OCI-LY3 (cell line): Measurements from ENCODE around the gene IGHMBP2.

Experiments used
- CTCF ChIP-seq: fragments of 200-600, 300-600 bp; sonication (generic); IDR thresholded peaks from 2 replicates; pipeline ENCODE4 v1.5.1; 2014; ENCODE audit warnings: antibody characterized with exemption, low read length, low read depth
- EZH2phosphoT487 ChIP-seq: fragments of 200-600 bp; shearing (Covaris generic); IDR thresholded peaks from 2 replicates; pipeline ENCODE4 v1.6.1; 2018; ENCODE audit warnings: antibody characterized with exemption, mixed run types, low read depth

GRCh38 chr11:68934666-68935065 is 31.0 kb downstream of the IGHMBP2 start:
- TF ChIP-seq CTCF (no peak), EZH2phosphoT487 (no peak)
